HCT116 (cell line): ENCODE measurements around the gene ZACN. TPM values are rescaled to one million over a fixed set of nuclear protein-coding genes. Genes with fewer than 3 reads are reported as not detected.

Source experiments
- ATAC-seq: fragments of 200-7000 bp; cut with Tn5 transposase; 2 replicates; pipeline ENCODE4 v1.9.1; 2020; ENCODE audit warnings: mild to moderate bottlenecking, moderate library complexity
- BruUV-seq: library from RNA; stranded (reverse); fragments of 400-500 nt; replicated peaks from 2 replicates; lab custom pipeline; 2021; lab: Mats Ljungman, UMichigan
- CTCF ChIA-PET: fragments of 300-600 bp; sonication (Branson Sonifier 250); formaldehyde crosslinking; loops from one replicate; lab custom pipeline; 2021; ENCODE audit warnings: antibody characterized with exemption; lab: Charles Lee
- POLR2A ChIA-PET: fragments of 300-600, 350-600 bp; sonication (Branson Sonifier 250); formaldehyde crosslinking; loops from one replicate; lab custom pipeline; 2021; ENCODE audit warnings: antibody characterized with exemption; lab: Charles Lee
- RAD21 ChIA-PET, 2 experiments: fragments of 300-600 bp; sonication (Branson Sonifier 250); formaldehyde crosslinking; loops; one replicate each; lab custom pipeline; 2023; ENCODE audit warnings: low total read pairs in 2 of 2; ENCODE audit not compliant: uncharacterized antibody in 2 of 2, unreplicated experiment in 2 of 2, low non-redundant PET in 1 of 2; lab: Charles Lee
- DNase-seq: peaks from one replicate; pipeline ENCODE4 v3.0.0-alpha.2; 2010; ENCODE audit warnings: low read depth, low spot score
- H2AFZ ChIP-seq: fragments of 200-600 bp; shearing (Covaris generic), sonication (generic); 2 replicates; pipeline ENCODE4 v1.6.1; 2017; ENCODE audit warnings: low read depth, mixed run types, mixed read lengths, antibody characterized with exemption, low read length; ENCODE audit not compliant: poor library complexity, severe bottlenecking
- H3K27ac ChIP-seq: 2 replicates; pipeline ENCODE4 v1.5.1; 2012; ENCODE audit warnings: low read depth, low read length
- H3K27me3 ChIP-seq: fragments of 200-600 bp; sonication (generic); 2 replicates; pipeline ENCODE4 v1.6.1; 2016; ENCODE audit warnings: mixed run types, low read length, mixed read lengths; ENCODE audit not compliant: insufficient read depth
- H3K36me3 ChIP-seq, 2 experiments: fragments of 200-500 bp in 1 of 2; fragments of 200-600 bp in 1 of 2; sonication (Bioruptor generic) in 1 of 2; sonication (generic) in 1 of 2; 2 replicates each; pipeline versions ENCODE4 v1.5.1 to v1.6.1; 2014 to 2016; ENCODE audit warnings: low read length in 2 of 2, inconsistent platforms in 1 of 2, mixed read lengths in 1 of 2, mixed run types in 1 of 2; ENCODE audit not compliant: insufficient read depth in 2 of 2, control insufficient read depth in 1 of 2
- H3K4me1 ChIP-seq, 2 experiments: fragments of 200-600 bp in 1 of 2; sonication (generic) in 1 of 2; 2 replicates each; pipeline versions ENCODE4 v1.5.1 to v1.6.1; 2012 to 2017; ENCODE audit warnings: low read length in 2 of 2, inconsistent platforms in 1 of 2, mild to moderate bottlenecking in 1 of 2, mixed read lengths in 1 of 2, mixed run types in 1 of 2, moderate library complexity in 1 of 2; ENCODE audit not compliant: insufficient read depth in 2 of 2, control insufficient read depth in 1 of 2
- H3K4me2 ChIP-seq: fragments of 200-600 bp; sonication (generic); 2 replicates; pipeline ENCODE4 v1.6.1; 2017; ENCODE audit warnings: mixed run types, low read length, mixed read lengths
- H3K4me3 ChIP-seq, 2 experiments: fragments of 200-600 bp in 1 of 2; sonication (generic) in 1 of 2; replicated peaks in 1 of 2; 2 replicates each; pipeline ENCODE4 v1.5.1; 2011 to 2016; ENCODE audit warnings: low read length in 2 of 2, control low read depth in 1 of 2, low read depth in 1 of 2, mild to moderate bottlenecking in 1 of 2, mixed read lengths in 1 of 2, mixed run types in 1 of 2
- H3K79me2 ChIP-seq: fragments of 200-600 bp; sonication (generic); 2 replicates; pipeline ENCODE4 v1.6.1; 2017; ENCODE audit warnings: mild to moderate bottlenecking, mixed run types, low read length, moderate library complexity, mixed read lengths; ENCODE audit not compliant: insufficient read depth
- H3K9ac ChIP-seq: fragments of 200-600 bp; sonication (generic); 2 replicates; pipeline ENCODE4 v1.6.1; 2016; ENCODE audit warnings: low read length, mixed read lengths
- H3K9me2 ChIP-seq: fragments of 200-600 bp; sonication (generic), shearing (Covaris generic); 2 replicates; pipeline ENCODE4 v1.6.1; 2017; ENCODE audit warnings: mixed run types, mild to moderate bottlenecking, moderate library complexity; ENCODE audit not compliant: insufficient read depth
- H3K9me3 ChIP-seq, 2 experiments: fragments of 200-500 bp in 1 of 2; fragments of 200-600 bp in 1 of 2; sonication (Bioruptor generic) in 1 of 2; sonication (generic) in 1 of 2; 2 replicates each; pipeline ENCODE4 v1.6.1; 2014 to 2017; ENCODE audit warnings: low read length in 2 of 2, mixed read lengths in 2 of 2, inconsistent platforms in 1 of 2, low read depth in 1 of 2, mild to moderate bottlenecking in 1 of 2, mixed run types in 1 of 2, moderate library complexity in 1 of 2; ENCODE audit not compliant: control insufficient read depth in 1 of 2, insufficient read depth in 1 of 2
- H4K20me1 ChIP-seq: fragments of 200-600 bp; sonication (generic), shearing (Covaris generic); 2 replicates; pipeline ENCODE4 v1.6.1; 2017; ENCODE audit warnings: mixed run types, mild to moderate bottlenecking, moderate library complexity; ENCODE audit not compliant: insufficient read depth
- ATF3 ChIP-seq: IDR thresholded peaks from 2 replicates; pipeline ENCODE4 v1.6.1; 2012
- EGR1 ChIP-seq: IDR thresholded peaks from 2 replicates; pipeline ENCODE4 v1.6.1; 2012; ENCODE audit warnings: low read depth
- RAD21 ChIP-seq: IDR thresholded peaks from 2 replicates; pipeline ENCODE4 v1.6.1; 2012; ENCODE audit warnings: low read depth, mild to moderate bottlenecking
- SIN3A ChIP-seq: IDR thresholded peaks from 2 replicates; pipeline ENCODE4 v1.6.1; 2012; ENCODE audit warnings: low read depth
- TCF7L2 ChIP-seq: IDR thresholded peaks from 2 replicates; pipeline ENCODE4 v1.7.0; 2011; ENCODE audit warnings: borderline replicate concordance, inconsistent platforms; ENCODE audit not compliant: insufficient read depth, insufficient read length; ENCODE audit errors: extremely low read depth
- YY1 ChIP-seq: IDR thresholded peaks from 2 replicates; pipeline ENCODE4 v1.6.1; 2011; ENCODE audit warnings: low read length, low read depth, moderate library complexity, mild to moderate bottlenecking; ENCODE audit not compliant: insufficient replicate concordance; ENCODE audit errors: extremely low read depth
- intact Hi-C: fragments of 100-400 bp; cut with micrococcal nuclease; formaldehyde crosslinking; loops from 2 replicates; pipeline ENCODE4 v1.10.0; 2022
- total RNA-seq: library from RNA; stranded (reverse); gene quantifications from one replicate; pipeline ENCODE4 v1.2.1, GENCODE V29; 2021; ENCODE audit not compliant: unreplicated experiment
- TF ChIP-seq, protein P1 (sequence below), 3 experiments: fragments of 200-600 bp in 1 of 3; sonication (generic) in 1 of 3; IDR thresholded peaks in 2 of 3; conservative IDR thresholded peaks in 1 of 3; 2 replicates each; pipeline ENCODE4 v1.5.1; 2012 to 2017; ENCODE audit warnings: low read depth in 2 of 3, low read length in 2 of 3, antibody characterized with exemption in 1 of 3, borderline replicate concordance in 1 of 3, control low read depth in 1 of 3, mild to moderate bottlenecking in 1 of 3, mixed read lengths in 1 of 3, mixed run types in 1 of 3, moderate library complexity in 1 of 3; ENCODE audit not compliant: insufficient read depth in 1 of 3
- TF ChIP-seq, protein P2 (sequence below): IDR thresholded peaks from 2 replicates; pipeline ENCODE4 v1.6.1; 2011; ENCODE audit warnings: mild to moderate bottlenecking, low read length, moderate library complexity; ENCODE audit not compliant: insufficient replicate concordance; ENCODE audit errors: extremely low read depth

Gene ZACN
- total RNA-seq, 1 experiment from 2014 or later: not detected

GRCh38 chr17:76033139-76033538 is 45.8 kb upstream of the ZACN start:
- Histone ChIP-seq H3K36me3 (peaks cover 0 to under 1% of the 10 kb centered on the region in 2 experiments; a peak in 2 of 4 replicates), H3K4me2 (no peak overlapping the region), H3K79me2 (no peaks in the 10 kb centered on the region), H3K4me1 (peaks cover 37 to 38% of the 10 kb centered on the region in 2 experiments), H3K9ac (no peak overlapping the region), H3K4me3 (no peak overlapping the region), H3K9me3 (no peaks in the 10 kb centered on the region), H4K20me1 (no peaks in the 10 kb centered on the region), H2AFZ (no peak overlapping the region), H3K27ac (no peak overlapping the region), H3K9me2 (no peaks in the 10 kb centered on the region), H3K27me3 (no peaks in the 10 kb centered on the region)
- TF ChIP-seq EGR1: no peak
- TF ChIP-seq, protein P1, sequence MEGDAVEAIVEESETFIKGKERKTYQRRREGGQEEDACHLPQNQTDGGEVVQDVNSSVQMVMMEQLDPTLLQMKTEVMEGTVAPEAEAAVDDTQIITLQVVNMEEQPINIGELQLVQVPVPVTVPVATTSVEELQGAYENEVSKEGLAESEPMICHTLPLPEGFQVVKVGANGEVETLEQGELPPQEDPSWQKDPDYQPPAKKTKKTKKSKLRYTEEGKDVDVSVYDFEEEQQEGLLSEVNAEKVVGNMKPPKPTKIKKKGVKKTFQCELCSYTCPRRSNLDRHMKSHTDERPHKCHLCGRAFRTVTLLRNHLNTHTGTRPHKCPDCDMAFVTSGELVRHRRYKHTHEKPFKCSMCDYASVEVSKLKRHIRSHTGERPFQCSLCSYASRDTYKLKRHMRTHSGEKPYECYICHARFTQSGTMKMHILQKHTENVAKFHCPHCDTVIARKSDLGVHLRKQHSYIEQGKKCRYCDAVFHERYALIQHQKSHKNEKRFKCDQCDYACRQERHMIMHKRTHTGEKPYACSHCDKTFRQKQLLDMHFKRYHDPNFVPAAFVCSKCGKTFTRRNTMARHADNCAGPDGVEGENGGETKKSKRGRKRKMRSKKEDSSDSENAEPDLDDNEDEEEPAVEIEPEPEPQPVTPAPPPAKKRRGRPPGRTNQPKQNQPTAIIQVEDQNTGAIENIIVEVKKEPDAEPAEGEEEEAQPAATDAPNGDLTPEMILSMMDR (IDR thresholded peaks at IDR 0.05 in 2 of 3, conservative IDR thresholded peaks at IDR 0.05 in 1 of 3; ENCODE audit: borderline replicate concordance in 1 of 3, insufficient read depth in 1 of 3, low read depth in 2 of 3, low read length in 2 of 3): no peak
- no peak for TF ChIP-seq RAD21
- no peak for TF ChIP-seq YY1
- no TSS peak for BruUV-seq
- POLR2A ChIA-PET: interaction anchor here (0.9 kb wide), 1 partner anchor 26 kb away, joined by 6 read pairs; no protein-coding TSS in a partner anchor
- intact Hi-C loops: no loop called here
- CTCF ChIA-PET: interaction anchor here (0.8 kb wide), 1 partner anchor 247 kb away, joined by 3 read pairs; no protein-coding TSS in a partner anchor
- DNase-seq (no peak), ATAC-seq (no peak)
- RAD21 ChIA-PET: no interaction called here

DNA sequence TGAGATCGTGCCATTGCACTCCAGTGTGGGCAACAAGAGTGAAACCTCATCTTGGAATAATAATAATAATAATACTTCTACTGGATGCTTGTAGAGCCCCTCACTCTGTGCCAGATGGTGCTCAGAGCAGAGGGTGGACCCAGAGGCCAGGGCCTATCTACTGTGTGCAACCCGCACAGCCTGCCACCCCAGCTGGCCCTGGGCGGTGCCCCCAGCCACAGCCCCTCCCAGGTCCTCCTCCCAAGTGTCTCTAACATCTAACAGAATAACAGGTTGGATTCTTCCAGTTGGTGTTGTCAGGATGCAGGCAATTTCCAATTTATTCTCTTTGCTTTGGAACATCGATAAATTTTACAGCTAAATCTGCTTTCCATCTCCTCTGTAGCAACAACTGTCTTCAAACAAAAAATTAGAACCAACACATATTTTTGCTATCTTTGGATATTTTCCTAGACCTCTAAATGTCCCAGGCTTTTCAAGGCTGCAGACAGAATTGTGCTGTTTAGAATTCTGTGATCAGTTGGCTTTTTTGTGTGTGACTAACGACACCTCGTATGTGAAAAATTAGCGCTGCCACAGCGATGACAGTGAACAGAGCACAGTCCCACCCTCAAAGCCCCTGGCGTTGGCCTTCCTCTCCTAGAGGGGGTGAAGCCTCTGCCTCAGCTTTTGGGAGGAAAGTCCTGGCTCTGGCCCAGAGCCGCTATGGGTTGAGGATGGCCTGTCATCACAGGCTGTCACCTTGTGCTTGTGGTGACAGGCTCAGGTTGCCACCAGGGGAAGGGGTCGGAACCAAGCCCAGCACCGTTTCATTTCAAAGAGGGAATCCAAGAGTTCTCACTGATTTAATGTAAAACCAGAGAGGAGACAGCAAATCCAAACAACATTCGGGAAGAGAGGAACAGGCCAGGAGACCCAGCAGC is 44.3 kb upstream of the ZACN start:
- ATAC-seq: no peak
- BruUV-seq: no TSS peak
- Histone ChIP-seq H3K4me2 (no peak overlapping the region), H3K36me3 (peaks cover 15 to 16% of the 10 kb centered on the region in 2 experiments), H2AFZ (no peak overlapping the region), H3K79me2 (no peaks in the 10 kb centered on the region), H3K9me2 (no peaks in the 10 kb centered on the region), H3K9me3 (no peaks in the 10 kb centered on the region), H3K9ac (no peak overlapping the region), H3K27me3 (no peaks in the 10 kb centered on the region), H3K4me1 (peaks cover 22 to 25% of the 10 kb centered on the region in 2 experiments), H3K27ac (no peak overlapping the region), H4K20me1 (no peaks in the 10 kb centered on the region), H3K4me3 (no peak overlapping the region)
- RAD21 ChIA-PET: no interaction called here
- CTCF ChIA-PET: no interaction called here
- no peak for DNase-seq
- POLR2A ChIA-PET: no interaction called here
- intact Hi-C loops: no loop called here
- no peak for TF ChIP-seq RAD21
- TF ChIP-seq ATF3: no peak
- TF ChIP-seq, protein P1 (IDR thresholded peaks at IDR 0.05 in 2 of 3, conservative IDR thresholded peaks at IDR 0.05 in 1 of 3; ENCODE audit: borderline replicate concordance in 1 of 3, insufficient read depth in 1 of 3, low read depth in 2 of 3, low read length in 2 of 3): no peak
- TF ChIP-seq SIN3A: no peak
- TF ChIP-seq, protein P2, sequence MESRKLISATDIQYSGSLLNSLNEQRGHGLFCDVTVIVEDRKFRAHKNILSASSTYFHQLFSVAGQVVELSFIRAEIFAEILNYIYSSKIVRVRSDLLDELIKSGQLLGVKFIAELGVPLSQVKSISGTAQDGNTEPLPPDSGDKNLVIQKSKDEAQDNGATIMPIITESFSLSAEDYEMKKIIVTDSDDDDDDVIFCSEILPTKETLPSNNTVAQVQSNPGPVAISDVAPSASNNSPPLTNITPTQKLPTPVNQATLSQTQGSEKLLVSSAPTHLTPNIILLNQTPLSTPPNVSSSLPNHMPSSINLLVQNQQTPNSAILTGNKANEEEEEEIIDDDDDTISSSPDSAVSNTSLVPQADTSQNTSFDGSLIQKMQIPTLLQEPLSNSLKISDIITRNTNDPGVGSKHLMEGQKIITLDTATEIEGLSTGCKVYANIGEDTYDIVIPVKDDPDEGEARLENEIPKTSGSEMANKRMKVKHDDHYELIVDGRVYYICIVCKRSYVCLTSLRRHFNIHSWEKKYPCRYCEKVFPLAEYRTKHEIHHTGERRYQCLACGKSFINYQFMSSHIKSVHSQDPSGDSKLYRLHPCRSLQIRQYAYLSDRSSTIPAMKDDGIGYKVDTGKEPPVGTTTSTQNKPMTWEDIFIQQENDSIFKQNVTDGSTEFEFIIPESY: no peak
- no peak for TF ChIP-seq TCF7L2
